ENCODE data around the gene DTWD2. TPM values are rescaled to one million over a fixed set of nuclear protein-coding genes. Genes with fewer than 3 reads are reported as not detected.

The DTWD2 gene
- polyA plus RNA-seq, 1 donor from 2014 or later, result 3.3 TPM

GRCh38 chr5:118921866-118922265 is 66.5 kb downstream of the DTWD2 start:
- Histone ChIP-seq H3K9ac (ENCODE audit: low read length) (no peak overlapping the region), H3F3A (ENCODE audit: insufficient read depth, low read length, poor library complexity, severe bottlenecking) (no peaks in the 10 kb centered on the region), H3K9me3 (ENCODE audit: low read length) (no peaks in the 10 kb centered on the region), H3K4me2 (ENCODE audit: low read length) (no peak overlapping the region), H3K79me2 (replicated peaks; ENCODE audit: insufficient read depth, low read length) (no peaks in the 10 kb centered on the region), H4K20me1 (ENCODE audit: insufficient read depth) (no peaks in the 10 kb centered on the region), H3K36me3 (ENCODE audit: insufficient read depth, low read length) (no peaks in the 10 kb centered on the region), H3K27ac (ENCODE audit: low read length) (no peak overlapping the region), H3K9me2 (ENCODE audit: insufficient read depth, low read length) (no peaks in the 10 kb centered on the region), H3K27me3 (ENCODE audit: insufficient read depth, low read depth, low read length) (no peaks in the 10 kb centered on the region), H2AFZ (ENCODE audit: low read depth, low read length) (no peak overlapping the region), H3K4me3 (ENCODE audit: low read length) (no peak overlapping the region)
- TF ChIP-seq REST (IDR thresholded peaks at IDR 0.05; ENCODE audit: borderline replicate concordance) (no peak), EZH2 (IDR thresholded peaks at IDR 0.05; ENCODE audit: borderline replicate concordance, insufficient read depth, low read length, poor library complexity, severe bottlenecking) (no peak), MXI1 (conservative IDR thresholded peaks at IDR 0.05; ENCODE audit: poor library complexity, severe bottlenecking) (no peak), EP300 (conservative IDR thresholded peaks at IDR 0.05; ENCODE audit: poor library complexity, severe bottlenecking) (no peak), RAD21 (conservative IDR thresholded peaks at IDR 0.05) (no peak), TAF1 (IDR thresholded peaks at IDR 0.05; ENCODE audit: low read depth) (no peak)
- TF ChIP-seq, protein P1, sequence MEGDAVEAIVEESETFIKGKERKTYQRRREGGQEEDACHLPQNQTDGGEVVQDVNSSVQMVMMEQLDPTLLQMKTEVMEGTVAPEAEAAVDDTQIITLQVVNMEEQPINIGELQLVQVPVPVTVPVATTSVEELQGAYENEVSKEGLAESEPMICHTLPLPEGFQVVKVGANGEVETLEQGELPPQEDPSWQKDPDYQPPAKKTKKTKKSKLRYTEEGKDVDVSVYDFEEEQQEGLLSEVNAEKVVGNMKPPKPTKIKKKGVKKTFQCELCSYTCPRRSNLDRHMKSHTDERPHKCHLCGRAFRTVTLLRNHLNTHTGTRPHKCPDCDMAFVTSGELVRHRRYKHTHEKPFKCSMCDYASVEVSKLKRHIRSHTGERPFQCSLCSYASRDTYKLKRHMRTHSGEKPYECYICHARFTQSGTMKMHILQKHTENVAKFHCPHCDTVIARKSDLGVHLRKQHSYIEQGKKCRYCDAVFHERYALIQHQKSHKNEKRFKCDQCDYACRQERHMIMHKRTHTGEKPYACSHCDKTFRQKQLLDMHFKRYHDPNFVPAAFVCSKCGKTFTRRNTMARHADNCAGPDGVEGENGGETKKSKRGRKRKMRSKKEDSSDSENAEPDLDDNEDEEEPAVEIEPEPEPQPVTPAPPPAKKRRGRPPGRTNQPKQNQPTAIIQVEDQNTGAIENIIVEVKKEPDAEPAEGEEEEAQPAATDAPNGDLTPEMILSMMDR (IDR thresholded peaks at IDR 0.05; ENCODE audit: poor library complexity, severe bottlenecking), result no peak

- Histone ChIP-seq H3K4me2 (ENCODE audit: low read length) (no peak overlapping the region), H3K9me3 (ENCODE audit: low read length) (no peaks in the 10 kb centered on the region), H3K27me3 (ENCODE audit: insufficient read depth, low read depth, low read length) (no peaks in the 10 kb centered on the region), H3K4me3 (ENCODE audit: low read length) (no peak overlapping the region), H3K79me2 (replicated peaks; ENCODE audit: insufficient read depth, low read length) (no peaks in the 10 kb centered on the region), H3F3A (ENCODE audit: insufficient read depth, low read length, poor library complexity, severe bottlenecking) (no peaks in the 10 kb centered on the region), H3K27ac (ENCODE audit: low read length) (no peak overlapping the region), H3K9me2 (ENCODE audit: insufficient read depth, low read length) (no peaks in the 10 kb centered on the region), H3K9ac (ENCODE audit: low read length) (no peak overlapping the region), H2AFZ (ENCODE audit: low read depth, low read length) (no peak overlapping the region), H4K20me1 (ENCODE audit: insufficient read depth) (no peaks in the 10 kb centered on the region), H3K36me3 (ENCODE audit: insufficient read depth, low read length) (no peaks in the 10 kb centered on the region)
- TF ChIP-seq EZH2 (IDR thresholded peaks at IDR 0.05; ENCODE audit: borderline replicate concordance, insufficient read depth, low read length, poor library complexity, severe bottlenecking) (no peak), MXI1 (conservative IDR thresholded peaks at IDR 0.05; ENCODE audit: poor library complexity, severe bottlenecking) (no peak), SMC3 (conservative IDR thresholded peaks at IDR 0.05; ENCODE audit: poor library complexity) (no peak), EP300 (conservative IDR thresholded peaks at IDR 0.05; ENCODE audit: poor library complexity, severe bottlenecking) (no peak), POLR2AphosphoS5 (IDR thresholded peaks at IDR 0.05) (no peak), REST (IDR thresholded peaks at IDR 0.05; ENCODE audit: borderline replicate concordance) (no peak), TAF1 (IDR thresholded peaks at IDR 0.05; ENCODE audit: low read depth) (no peak), RAD21 (conservative IDR thresholded peaks at IDR 0.05) (no peak)
- TF ChIP-seq, protein P1 (IDR thresholded peaks at IDR 0.05; ENCODE audit: poor library complexity, severe bottlenecking), result no peak
Measured at GRCh38 chr5:118919016-118919415, 69.3 kb downstream of the DTWD2 start.

Data from neural cell (in vitro differentiated cells).